Epithelial cell of esophagus (primary cell): Measurements from ENCODE around the gene SNX10.

Source experiments
- DNase-seq: peaks from one replicate; pipeline ENCODE4 v3.0.0; 2010; ENCODE audit warnings: low read depth
- H3K4me3 ChIP-seq: 2 replicates; pipeline ENCODE4 v1.5.1; 2011; ENCODE audit warnings: mild to moderate bottlenecking, low read length, control low read depth
- CTCF ChIP-seq: IDR thresholded peaks from 2 replicates; pipeline ENCODE4 v1.5.1; 2011; ENCODE audit warnings: low read depth, mild to moderate bottlenecking, low read length, control low read depth, inconsistent platforms; ENCODE audit not compliant: insufficient read depth; ENCODE audit errors: missing control alignments

The SNX10 gene

DNA sequence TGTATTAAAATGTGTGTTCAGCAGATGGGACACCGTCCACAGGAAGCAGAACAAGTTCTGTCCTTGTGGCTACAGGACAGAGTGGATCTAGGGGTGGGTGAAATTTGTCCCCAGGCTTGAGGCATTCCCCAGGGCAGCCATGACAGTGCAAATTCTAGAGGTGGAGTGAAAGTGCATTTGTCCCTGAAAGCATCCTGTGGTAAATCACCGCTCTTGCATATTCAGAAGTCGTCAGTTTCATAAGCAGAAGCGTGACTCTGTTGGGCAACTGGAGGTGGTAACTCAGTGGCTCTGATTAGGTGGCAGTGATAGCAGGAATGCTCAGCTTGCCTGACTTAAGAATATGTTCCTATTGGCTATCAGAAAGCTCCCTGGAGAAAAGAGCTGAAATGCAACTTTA, 96.6 kb downstream of the SNX10 start:
- no peak for DNase-seq
- no peak for TF ChIP-seq CTCF
- H3K4me3 ChIP-seq: no peak overlapping the region

DNA sequence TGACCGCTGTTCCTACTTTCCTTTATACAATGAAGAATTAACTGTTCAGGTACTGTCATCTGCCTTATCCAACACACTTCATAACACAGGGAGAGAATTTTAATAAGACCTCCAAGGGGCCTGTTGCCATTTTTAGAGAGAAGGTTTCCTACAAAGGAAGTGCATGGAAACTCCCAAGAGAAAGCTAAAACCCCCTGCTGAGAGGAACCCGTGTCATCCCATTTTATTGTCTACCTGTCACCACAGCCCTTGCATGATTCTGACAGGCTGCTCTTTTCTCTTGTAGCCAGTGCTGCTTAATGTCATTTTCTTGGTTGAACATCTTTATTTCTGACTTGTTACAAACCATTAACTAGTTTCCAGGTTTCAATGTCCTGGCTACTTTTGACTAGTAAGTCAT, 98.4 kb downstream of the SNX10 start:
- no peak for TF ChIP-seq CTCF
- DNase-seq: no peak
- H3K4me3 ChIP-seq: no peak overlapping the region

- DNase-seq: no peak
- no peak for TF ChIP-seq CTCF
- no peak overlapping the region for H3K4me3 ChIP-seq
These were observed 102.2 kb downstream of the SNX10 start for GRCh38 chr7:26393818-26394217.

GRCh38 chr7:26397332-26397731, 105.7 kb downstream of the SNX10 start:
- H3K4me3 ChIP-seq: no peak overlapping the region
- no peak for DNase-seq
- TF ChIP-seq CTCF: no peak

DNA sequence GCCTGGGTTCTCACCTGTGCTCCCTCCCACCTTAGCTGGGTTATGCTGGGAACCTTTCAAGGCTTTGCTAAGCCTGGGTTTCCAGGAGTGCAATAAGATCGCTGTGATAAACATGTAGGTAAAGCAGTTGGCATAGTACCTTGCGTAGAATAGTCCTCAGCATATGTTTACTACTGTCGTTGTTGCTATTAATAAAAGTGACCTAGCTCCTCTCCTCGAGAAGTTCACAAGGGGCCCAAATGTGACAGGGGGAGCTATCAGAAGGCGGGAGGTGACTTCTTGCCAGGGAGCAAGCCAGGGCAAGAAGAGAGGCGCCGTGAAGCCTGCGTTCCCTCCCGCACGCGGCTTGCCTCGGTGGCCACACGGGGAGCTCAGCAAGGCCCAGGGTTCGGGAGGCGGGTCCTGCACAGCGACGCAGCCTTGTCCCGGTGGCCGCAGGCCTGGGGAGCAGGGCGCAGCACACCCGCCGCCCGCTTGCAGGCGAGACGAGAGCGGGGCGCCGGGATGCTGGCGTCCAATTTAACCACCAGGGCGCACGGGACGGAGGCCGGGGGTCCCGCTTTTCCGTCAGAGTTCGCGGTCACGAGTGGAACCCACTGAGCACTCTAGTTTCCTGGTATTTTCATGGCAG, 106.2 kb downstream of the SNX10 start:
- DNase-seq: no peak
- H3K4me3 ChIP-seq: peak overlapping the region; percentile 23
- TF ChIP-seq CTCF: no peak

- peak; percentile 35 for DNase-seq
- TF ChIP-seq CTCF: no peak
- peak overlapping the region; percentile 36 for H3K4me3 ChIP-seq
These were observed 106.7 kb downstream of the SNX10 start for GRCh38 chr7:26398427-26398755.

DNA sequence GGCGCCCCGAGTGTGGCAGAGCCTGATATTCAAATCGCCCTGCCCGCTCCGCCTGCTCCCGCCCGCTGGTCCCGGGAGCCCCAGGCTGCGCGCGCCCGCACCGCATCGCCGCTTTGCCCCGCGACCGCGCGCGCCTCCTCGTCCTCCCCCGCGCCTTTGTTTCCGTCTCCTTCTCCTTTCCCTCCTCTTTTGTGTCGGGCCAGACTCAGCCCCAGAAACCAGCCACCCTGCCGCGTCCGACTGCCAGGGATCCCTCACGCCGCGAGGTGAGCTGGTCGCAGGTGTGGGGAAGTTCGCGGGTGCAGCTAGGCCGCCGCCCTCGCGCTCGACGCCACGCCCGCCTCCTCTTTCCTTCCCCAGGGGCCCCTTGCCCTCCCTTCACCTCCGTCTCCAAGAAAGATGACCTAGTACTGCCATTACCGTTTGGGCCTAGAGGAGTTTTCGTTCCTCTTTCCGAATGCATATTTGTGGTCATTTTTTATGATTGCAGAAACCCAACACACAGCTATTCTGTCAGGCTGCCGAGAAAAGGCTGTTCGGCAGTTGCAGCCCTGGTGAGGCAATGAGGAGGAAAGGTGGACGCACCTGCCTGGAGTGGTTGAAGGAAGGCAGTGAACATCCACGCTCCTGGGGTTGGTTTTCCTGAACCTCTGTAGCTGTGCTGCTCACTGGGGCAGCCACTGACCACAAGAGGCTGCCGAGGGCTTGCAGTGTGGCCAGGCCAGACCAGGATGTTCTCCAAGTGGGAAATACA, 107.3 kb downstream of the SNX10 start:
- no peak for DNase-seq
- H3K4me3 ChIP-seq: peak overlapping the region; percentile 36
- no peak for TF ChIP-seq CTCF
